B cell (primary cell): ENCODE measurements around the gene SSC4D.

Source experiments
- EZH2 ChIP-seq: IDR thresholded peaks from 2 replicates; pipeline ENCODE4 v1.6.1; 2012; ENCODE audit warnings: borderline replicate concordance, low read depth, mild to moderate bottlenecking, moderate library complexity, low read length; ENCODE audit not compliant: insufficient read depth, poor library complexity, severe bottlenecking
- TF ChIP-seq, protein P1 (sequence below): fragments of 200-600 bp; IDR thresholded peaks from one replicate; pipeline ENCODE4 v1.8.0; 2022; ENCODE audit warnings: antibody characterized with exemption, mild to moderate bottlenecking

DNA sequence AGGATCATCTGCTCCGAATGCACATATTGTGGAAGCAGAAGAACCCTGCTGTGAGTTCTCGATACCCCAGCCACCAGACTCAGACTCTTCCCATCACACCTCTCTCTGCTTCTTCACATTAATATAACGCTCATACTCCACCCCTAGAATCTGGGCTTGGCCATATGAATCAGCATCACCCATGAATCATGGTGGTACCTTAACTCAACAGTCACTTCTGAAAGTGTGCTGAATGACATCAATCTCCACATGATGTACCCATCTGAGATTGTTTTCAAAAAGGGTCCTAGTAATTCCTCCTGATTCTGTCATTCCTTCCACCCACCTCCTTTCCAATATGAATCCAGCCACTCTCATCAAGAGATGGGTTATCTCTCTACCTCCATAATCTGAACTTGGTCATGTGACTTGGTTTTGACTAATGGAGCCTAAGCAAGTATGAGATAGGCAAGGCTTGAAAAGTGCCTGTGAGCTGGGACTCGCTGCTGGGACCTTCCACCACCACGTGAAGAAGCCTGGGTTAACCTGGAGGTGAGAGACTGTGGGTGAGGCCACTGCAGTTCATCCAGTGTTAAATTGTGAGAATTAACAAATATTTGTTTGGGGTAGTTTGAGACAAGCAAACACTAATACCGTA lies 66.1 kb downstream of the SSC4D start:
- TF ChIP-seq, protein P1, sequence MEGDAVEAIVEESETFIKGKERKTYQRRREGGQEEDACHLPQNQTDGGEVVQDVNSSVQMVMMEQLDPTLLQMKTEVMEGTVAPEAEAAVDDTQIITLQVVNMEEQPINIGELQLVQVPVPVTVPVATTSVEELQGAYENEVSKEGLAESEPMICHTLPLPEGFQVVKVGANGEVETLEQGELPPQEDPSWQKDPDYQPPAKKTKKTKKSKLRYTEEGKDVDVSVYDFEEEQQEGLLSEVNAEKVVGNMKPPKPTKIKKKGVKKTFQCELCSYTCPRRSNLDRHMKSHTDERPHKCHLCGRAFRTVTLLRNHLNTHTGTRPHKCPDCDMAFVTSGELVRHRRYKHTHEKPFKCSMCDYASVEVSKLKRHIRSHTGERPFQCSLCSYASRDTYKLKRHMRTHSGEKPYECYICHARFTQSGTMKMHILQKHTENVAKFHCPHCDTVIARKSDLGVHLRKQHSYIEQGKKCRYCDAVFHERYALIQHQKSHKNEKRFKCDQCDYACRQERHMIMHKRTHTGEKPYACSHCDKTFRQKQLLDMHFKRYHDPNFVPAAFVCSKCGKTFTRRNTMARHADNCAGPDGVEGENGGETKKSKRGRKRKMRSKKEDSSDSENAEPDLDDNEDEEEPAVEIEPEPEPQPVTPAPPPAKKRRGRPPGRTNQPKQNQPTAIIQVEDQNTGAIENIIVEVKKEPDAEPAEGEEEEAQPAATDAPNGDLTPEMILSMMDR = no peak
- TF ChIP-seq EZH2 = no peak
